HFF-Myc (cell line): ENCODE data around the gene PTPRN2.

Experiments used
- DNase-seq: peaks from one replicate; pipeline ENCODE4 v3.0.0-alpha.2; 2011; ENCODE audit warnings: low read depth; ENCODE audit errors: extremely low read depth
- H3K4me3 ChIP-seq: replicated peaks from 2 replicates; pipeline ENCODE4 v1.5.1; 2011; ENCODE audit warnings: low read depth, mild to moderate bottlenecking, control low read depth, low read length
- TF ChIP-seq, protein P1 (sequence below): IDR thresholded peaks from 2 replicates; pipeline ENCODE4 v1.5.1; 2012; ENCODE audit warnings: mild to moderate bottlenecking, low read depth, low read length, control low read depth; ENCODE audit errors: missing control alignments

Gene PTPRN2

DNA sequence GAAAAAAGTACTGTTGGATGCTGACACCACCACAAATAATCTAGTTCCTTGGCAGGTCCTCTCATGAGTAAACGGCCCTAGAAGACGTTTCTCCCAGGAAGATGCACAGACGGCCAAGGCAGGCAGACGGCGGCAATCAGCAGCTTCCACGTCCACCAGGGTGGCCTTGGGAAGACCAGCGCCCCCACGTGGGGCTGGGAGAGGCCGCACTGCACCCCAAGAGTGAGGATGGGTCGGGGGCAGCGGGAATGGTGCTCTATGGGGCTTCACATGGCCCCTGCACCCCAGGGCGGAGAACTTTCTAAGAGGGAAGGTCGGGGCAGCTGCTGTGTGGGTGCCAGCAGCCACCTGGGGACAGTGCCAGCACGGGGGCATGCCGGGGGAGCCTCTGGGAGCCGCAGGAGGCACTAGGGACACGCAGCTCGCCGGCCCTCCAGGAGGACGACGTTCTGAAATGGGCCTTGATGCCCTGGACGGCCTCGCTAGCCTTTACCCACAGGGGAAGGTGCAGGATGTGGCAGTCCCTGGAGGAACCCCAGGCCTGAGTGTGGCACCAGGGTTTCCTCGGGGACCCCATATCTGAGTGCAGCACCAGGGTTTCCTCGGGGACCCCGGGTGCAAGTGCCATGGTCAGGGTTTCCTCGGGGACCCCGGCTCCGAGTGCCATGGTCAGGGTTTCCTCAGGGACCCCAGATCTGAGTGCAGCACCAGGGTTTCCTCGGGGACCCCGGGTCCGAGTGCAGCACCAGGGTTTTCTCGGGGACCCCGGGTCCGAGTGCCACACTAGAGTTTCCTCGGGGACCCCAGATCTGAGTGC, 710.9 kb downstream of the PTPRN2 start:
- TF ChIP-seq, protein P1, sequence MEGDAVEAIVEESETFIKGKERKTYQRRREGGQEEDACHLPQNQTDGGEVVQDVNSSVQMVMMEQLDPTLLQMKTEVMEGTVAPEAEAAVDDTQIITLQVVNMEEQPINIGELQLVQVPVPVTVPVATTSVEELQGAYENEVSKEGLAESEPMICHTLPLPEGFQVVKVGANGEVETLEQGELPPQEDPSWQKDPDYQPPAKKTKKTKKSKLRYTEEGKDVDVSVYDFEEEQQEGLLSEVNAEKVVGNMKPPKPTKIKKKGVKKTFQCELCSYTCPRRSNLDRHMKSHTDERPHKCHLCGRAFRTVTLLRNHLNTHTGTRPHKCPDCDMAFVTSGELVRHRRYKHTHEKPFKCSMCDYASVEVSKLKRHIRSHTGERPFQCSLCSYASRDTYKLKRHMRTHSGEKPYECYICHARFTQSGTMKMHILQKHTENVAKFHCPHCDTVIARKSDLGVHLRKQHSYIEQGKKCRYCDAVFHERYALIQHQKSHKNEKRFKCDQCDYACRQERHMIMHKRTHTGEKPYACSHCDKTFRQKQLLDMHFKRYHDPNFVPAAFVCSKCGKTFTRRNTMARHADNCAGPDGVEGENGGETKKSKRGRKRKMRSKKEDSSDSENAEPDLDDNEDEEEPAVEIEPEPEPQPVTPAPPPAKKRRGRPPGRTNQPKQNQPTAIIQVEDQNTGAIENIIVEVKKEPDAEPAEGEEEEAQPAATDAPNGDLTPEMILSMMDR = no peak
- no peak for DNase-seq
- H3K4me3 ChIP-seq = no peak overlapping the region

DNA sequence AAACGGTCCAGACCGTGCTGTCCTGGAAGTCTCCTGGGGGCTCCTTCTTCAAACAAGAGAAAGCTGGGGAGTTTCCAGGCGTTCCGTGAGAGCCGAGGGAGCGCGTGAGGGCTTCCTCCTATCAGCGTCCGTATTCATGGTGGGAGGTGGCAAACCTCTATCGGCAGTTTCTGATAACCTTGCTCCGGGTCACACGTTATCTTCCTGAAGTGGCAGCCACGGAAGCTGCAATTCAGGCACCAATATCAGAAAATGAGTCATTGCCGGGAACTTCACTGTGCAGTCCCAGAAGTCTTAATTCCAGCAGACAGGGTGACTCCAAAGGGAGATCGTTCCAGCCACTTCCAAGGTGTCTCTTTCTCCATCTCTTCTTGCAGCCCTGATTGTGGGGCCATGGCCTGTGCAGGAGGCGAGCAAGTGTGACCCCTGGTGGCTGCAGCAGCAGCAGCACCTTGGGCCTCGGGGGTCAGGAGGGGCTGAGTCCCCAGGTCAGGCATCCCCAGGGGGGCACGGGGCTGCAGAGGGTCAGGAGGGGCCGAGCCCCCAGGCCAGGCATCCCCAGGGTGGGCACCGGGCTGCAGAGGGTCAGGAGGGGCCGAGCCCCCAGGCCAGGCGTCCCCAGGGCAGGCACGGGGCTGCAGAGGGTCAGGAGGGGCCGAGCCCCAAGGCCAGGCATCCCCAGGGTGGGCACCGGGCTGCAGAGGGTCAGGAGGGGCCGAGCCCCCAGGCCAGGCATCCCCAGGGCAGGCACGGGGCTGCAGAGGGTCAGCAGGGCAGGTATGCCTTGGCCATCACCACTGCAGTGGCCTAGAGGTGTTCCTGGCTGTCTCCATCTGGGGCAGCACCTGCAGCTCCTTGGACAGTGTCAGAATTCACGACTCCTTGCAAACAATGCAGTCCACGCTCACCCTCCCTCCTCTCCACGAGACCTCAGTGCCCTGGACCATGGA, 712.1 kb downstream of the PTPRN2 start:
- DNase-seq = no peak
- TF ChIP-seq, protein P1 = no peak
- no peak overlapping the region for H3K4me3 ChIP-seq

DNA sequence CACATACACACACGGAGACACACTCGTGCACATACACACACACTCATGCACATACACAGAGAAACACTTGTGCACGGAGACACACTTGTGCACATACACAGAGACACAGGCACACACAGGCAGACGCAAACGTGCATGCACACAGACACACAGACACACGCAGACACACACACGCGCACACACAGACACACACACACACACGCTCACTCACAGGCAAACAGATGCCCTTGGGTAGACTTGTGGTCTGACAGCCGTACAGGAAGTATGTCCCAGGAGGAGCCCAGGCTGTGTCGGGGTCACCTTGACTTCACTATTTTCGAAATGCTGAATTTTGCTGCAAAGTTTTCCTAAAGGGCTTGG, 712.8 kb downstream of the PTPRN2 start:
- no peak for DNase-seq
- TF ChIP-seq, protein P1 = no peak
- H3K4me3 ChIP-seq = no peak overlapping the region

DNA sequence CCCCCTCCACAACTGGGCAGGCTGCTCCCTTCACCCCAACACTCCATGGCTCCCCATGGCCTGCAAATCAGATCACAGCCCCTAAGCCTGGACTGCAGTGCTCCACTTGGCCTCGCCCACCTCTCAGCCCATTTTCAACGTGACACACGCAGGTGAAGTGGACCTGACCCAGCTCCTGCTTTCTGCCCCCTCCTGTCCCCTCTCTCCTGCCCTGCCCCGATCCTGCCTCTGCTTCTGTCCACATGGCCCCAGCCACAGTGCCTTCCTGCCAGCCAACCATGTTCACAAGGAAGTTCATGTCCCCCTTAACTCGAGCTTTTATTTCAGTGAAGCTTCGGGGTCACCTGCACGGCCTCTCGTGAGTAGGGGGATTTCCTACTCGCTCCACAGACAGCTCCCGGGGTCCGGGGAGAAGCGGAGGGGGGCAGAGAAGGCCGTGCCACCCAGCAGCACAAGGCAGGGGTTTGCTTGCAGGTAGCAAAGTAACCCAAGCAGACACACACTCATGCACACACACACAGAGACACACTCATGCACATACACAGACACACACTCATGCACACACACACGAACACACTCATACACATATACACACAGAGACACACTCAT, 713.3 kb downstream of the PTPRN2 start:
- TF ChIP-seq, protein P1 = no peak
- DNase-seq = no peak
- H3K4me3 ChIP-seq = no peak overlapping the region

DNA sequence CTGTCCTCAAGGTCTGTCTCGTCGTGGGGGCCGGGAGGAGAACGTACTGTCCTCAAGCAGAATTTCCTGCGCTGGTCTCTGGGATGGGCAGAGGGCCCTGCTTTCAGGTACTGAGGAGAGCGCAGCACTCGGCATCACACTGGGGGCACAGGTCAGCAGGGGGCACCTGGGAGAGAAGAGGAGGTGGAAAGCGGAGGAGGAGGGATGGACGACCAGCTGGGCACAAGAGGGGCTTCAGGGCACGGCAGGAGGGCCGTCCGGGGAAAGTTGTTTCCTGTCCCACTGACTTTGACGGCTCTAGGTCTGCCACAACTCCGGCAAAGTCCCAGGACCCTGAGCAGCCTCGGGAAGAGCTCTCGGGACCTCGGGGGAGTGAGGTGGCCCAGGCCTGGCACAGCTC, 714.0 kb downstream of the PTPRN2 start:
- TF ChIP-seq, protein P1 = no peak
- no peak for DNase-seq
- H3K4me3 ChIP-seq = no peak overlapping the region

DNA sequence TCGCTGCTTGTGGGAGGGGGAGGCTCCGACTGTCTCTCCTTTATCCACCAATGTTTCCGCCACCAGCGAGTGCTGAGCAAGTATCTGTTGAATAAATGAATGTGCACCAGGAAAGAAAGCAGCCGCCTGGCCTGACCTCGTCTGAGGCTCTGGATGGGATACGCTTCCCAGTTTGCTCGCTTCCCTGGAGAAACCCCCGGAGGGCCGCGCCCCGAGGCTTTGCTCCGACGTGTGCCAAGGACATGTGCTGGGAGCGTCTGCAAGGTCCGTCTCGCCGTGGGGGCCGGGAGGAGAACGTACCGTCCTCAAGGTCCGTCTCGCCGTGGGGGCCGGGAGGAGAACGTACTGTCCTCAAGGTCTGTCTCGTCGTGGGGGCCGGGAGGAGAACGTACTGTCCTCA, 714.4 kb downstream of the PTPRN2 start:
- TF ChIP-seq, protein P1 = no peak
- no peak for DNase-seq

More for the DNA sequence above, 714.4 kb downstream of the PTPRN2 start:
- H3K4me3 ChIP-seq = no peak overlapping the region
